HG02759 (cell line): Measurements from ENCODE around the gene RPS23.

Experiments
- ATAC-seq: cut with Tn5 transposase; IDR thresholded peaks from one replicate; pipeline ENCODE4 v1.9.1; 2021; ENCODE audit warnings: mild to moderate bottlenecking, moderate library complexity; ENCODE audit not compliant: unreplicated experiment

Gene RPS23

GRCh38 chr5:82246960-82247574 lies 31.1 kb downstream of the RPS23 start:
- no peak for ATAC-seq

DNA sequence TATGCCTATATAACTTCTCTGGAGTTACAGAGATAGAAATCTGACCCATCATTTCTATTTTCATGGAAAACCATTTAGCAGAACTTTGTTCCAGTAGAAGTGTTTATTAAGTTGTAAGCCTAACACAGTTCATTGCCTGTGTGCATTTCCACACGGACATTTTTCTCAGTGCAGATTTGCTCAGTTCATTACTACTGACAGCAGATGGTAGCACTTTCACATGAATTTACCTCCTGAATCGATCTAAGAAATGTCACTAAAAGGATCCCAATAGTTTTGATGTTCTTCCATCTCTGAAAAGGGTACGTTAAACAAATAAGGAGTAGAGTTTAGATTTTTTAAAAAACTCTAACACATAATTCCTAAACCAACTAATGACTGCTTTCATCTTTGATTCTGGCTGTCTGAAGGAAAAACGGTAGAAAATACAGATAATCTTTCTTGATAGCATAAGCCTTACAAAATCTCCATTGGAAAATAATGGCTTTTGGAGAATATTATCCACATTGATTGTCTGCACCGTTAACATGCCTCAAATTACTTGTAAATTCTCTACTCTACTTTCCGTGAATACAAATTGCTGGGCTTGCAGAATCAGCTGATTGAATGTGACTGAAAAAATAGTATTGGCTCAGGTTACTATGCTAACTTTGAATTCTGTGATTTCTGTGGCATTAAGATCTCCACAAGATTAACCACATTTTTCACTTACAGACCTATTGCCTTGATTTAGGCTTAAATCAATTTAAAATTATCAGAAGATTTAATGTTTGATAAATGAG lies 33.1 kb downstream of the RPS23 start:
- ATAC-seq = no peak

GRCh38 chr5:82244151-82244550 lies 34.0 kb downstream of the RPS23 start:
- no peak for ATAC-seq

DNA sequence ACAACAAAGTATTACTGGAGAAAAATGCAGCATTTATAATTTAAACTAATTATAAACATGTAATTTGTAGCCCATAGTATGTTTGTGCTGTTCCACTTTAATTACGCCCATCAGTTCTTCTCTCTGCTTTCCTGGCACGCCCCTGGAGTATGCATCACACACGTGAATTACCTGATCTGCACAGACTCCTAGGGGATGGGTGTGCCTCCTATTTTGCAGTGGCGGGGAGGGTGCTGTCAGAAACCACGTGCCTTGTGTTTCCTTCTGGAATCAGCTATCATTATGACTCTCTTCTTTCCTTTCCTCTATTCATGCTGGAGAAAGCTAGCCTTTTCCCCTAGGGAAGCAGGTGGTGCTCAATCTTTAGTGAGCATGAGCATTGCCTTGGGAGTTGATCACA lies 43.3 kb downstream of the RPS23 start:
- no peak for ATAC-seq

- peak; percentile 95 for ATAC-seq
Measured at GRCh38 chr5:82225525-82226172, 52.5 kb downstream of the RPS23 start.
